Stimulated activated CD8-positive, alpha-beta memory T cell treated with anti-CD3 and anti-CD28 coated beads, Interleukin-4, amount 100 ng/mL, for 1 hour (primary cell): ENCODE measurements around the gene LTB4R.
A peak's percentile ranks its signal among the peaks of the same experiment; 100 is the strongest.

Experiments used
- DNase-seq, 2 donors: peaks; one replicate each; pipeline ENCODE4 v3.0.0-alpha.2; 2020; ENCODE audit warnings: low read depth in 2 of 2, low spot score in 1 of 2

Gene LTB4R

GRCh38 chr14:24278424-24278823, 32.9 kb upstream of the LTB4R start:
- no peak for DNase-seq

- no peak for DNase-seq
Observed at GRCh38 chr14:24279301-24280186, 31.8 kb upstream of the LTB4R start.

- no peak for DNase-seq
Observed at GRCh38 chr14:24280797-24281460, 30.4 kb upstream of the LTB4R start.

- no peak for DNase-seq
Observed at GRCh38 chr14:24281636-24282035, 29.7 kb upstream of the LTB4R start.

GRCh38 chr14:24282736-24283135, 28.6 kb upstream of the LTB4R start:
- no peak for DNase-seq

- no peak for DNase-seq
Observed at GRCh38 chr14:24283796-24284460, 27.4 kb upstream of the LTB4R start.

- no peak for DNase-seq
Observed at GRCh38 chr14:24284501-24285035, 26.7 kb upstream of the LTB4R start.

GRCh38 chr14:24285351-24285750, 26.0 kb upstream of the LTB4R start:
- DNase-seq: no peak

- no peak for DNase-seq
Observed at GRCh38 chr14:24286996-24287395, 24.3 kb upstream of the LTB4R start.

- no peak for DNase-seq
Observed at GRCh38 chr14:24289649-24290280, 21.5 kb upstream of the LTB4R start.

- no peak for DNase-seq
Observed at GRCh38 chr14:24290746-24291145, 20.6 kb upstream of the LTB4R start.

GRCh38 chr14:24291446-24292117, 19.7 kb upstream of the LTB4R start:
- DNase-seq: no peak

GRCh38 chr14:24292118-24292807, 19.0 kb upstream of the LTB4R start:
- no peak for DNase-seq

GRCh38 chr14:24293525-24293924, 17.8 kb upstream of the LTB4R start:
- DNase-seq: no peak

GRCh38 chr14:24296341-24297157, 14.8 kb upstream of the LTB4R start:
- DNase-seq: peak; percentile 23 to 44

- DNase-seq: no peak
Observed at GRCh38 chr14:24297190-24297964, 13.9 kb upstream of the LTB4R start.

GRCh38 chr14:24298892-24299254, 12.4 kb upstream of the LTB4R start:
- no peak for DNase-seq
